OCI-LY1 (cell line): Measurements from ENCODE around the gene MEFV.

Source experiments
- H2AFZ ChIP-seq: fragments of 200-600 bp; sonication (generic), shearing (Covaris generic); 2 replicates; pipeline ENCODE4 v1.6.0; 2014; ENCODE audit warnings: antibody characterized with exemption, mild to moderate bottlenecking, low read length
- H3F3A ChIP-seq: fragments of 200-600 bp; sonication (generic), shearing (Covaris generic); 2 replicates; pipeline ENCODE4 v1.6.0; 2014; ENCODE audit warnings: mild to moderate bottlenecking, antibody characterized with exemption, low read length, moderate library complexity; ENCODE audit not compliant: insufficient read depth
- H3K27ac ChIP-seq: fragments of 200-600 bp; sonication (generic); 2 replicates; pipeline ENCODE4 v1.5.1; 2014; ENCODE audit warnings: low read length, mixed run types, mild to moderate bottlenecking, low read depth; ENCODE audit not compliant: poor library complexity, severe bottlenecking
- H3K27me3 ChIP-seq: fragments of 200-600 bp; sonication (generic); 2 replicates; pipeline ENCODE4 v1.6.0; 2014; ENCODE audit warnings: antibody characterized with exemption, mild to moderate bottlenecking, low read length, moderate library complexity; ENCODE audit not compliant: insufficient read depth
- H3K36me3 ChIP-seq: fragments of 200-600 bp; sonication (generic); 2 replicates; pipeline ENCODE4 v1.6.1; 2014; ENCODE audit warnings: mild to moderate bottlenecking, antibody characterized with exemption, low read length, moderate library complexity, mixed read lengths; ENCODE audit not compliant: insufficient read depth
- H3K4me1 ChIP-seq: fragments of 200-600 bp; sonication (generic); 2 replicates; pipeline ENCODE4 v1.5.1; 2014; ENCODE audit warnings: mild to moderate bottlenecking, low read length, moderate library complexity; ENCODE audit not compliant: insufficient read depth, severe bottlenecking
- H3K4me2 ChIP-seq: fragments of 200-600 bp; sonication (generic), shearing (Covaris generic); 2 replicates; pipeline ENCODE4 v1.6.1; 2014; ENCODE audit warnings: low read length
- H3K4me3 ChIP-seq: fragments of 200-600 bp; sonication (generic); 2 replicates; pipeline ENCODE4 v1.5.1; 2014; ENCODE audit warnings: low read length, low read depth, mild to moderate bottlenecking, mixed read lengths; ENCODE audit not compliant: poor library complexity, severe bottlenecking
- H3K79me2 ChIP-seq: fragments of 200-600 bp; shearing (Covaris generic); 2 replicates; pipeline ENCODE4 v1.6.1; 2016; ENCODE audit warnings: mixed run types, low read length, mixed read lengths; ENCODE audit not compliant: insufficient read depth
- H3K9ac ChIP-seq: fragments of 200-600 bp; sonication (generic), shearing (Covaris generic); 2 replicates; pipeline ENCODE4 v1.6.1; 2014; ENCODE audit warnings: mild to moderate bottlenecking, low read length, mixed read lengths
- H3K9me2 ChIP-seq: fragments of 200-600 bp; sonication (generic), shearing (Covaris generic); 2 replicates; pipeline ENCODE4 v1.6.1; 2014; ENCODE audit warnings: low read depth, mild to moderate bottlenecking, low read length, mixed read lengths
- H3K9me3 ChIP-seq: fragments of 200-600 bp; shearing (Covaris generic); 2 replicates; pipeline ENCODE4 v1.6.1; 2014; ENCODE audit warnings: low read length, mixed read lengths
- H4K20me1 ChIP-seq: fragments of 200-600 bp; sonication (generic), shearing (Covaris generic); 2 replicates; pipeline ENCODE4 v1.6.0; 2016; ENCODE audit warnings: mild to moderate bottlenecking, low read length; ENCODE audit not compliant: insufficient read depth
- EZH2 ChIP-seq: fragments of 200-600 bp; sonication (generic), shearing (Covaris generic); IDR thresholded peaks from 2 replicates; pipeline ENCODE4 v1.8.0; 2017; ENCODE audit warnings: borderline replicate concordance, mixed run types, mild to moderate bottlenecking, antibody characterized with exemption, low read length, moderate library complexity, mixed read lengths
- TF ChIP-seq, protein P1 (sequence below): fragments of 200-600 bp; sonication (generic), shearing (Covaris generic); IDR thresholded peaks from 2 replicates; pipeline ENCODE4 v1.5.1; 2017; ENCODE audit warnings: mild to moderate bottlenecking, antibody characterized with exemption, low read length, moderate library complexity, mixed read lengths

Gene MEFV

DNA sequence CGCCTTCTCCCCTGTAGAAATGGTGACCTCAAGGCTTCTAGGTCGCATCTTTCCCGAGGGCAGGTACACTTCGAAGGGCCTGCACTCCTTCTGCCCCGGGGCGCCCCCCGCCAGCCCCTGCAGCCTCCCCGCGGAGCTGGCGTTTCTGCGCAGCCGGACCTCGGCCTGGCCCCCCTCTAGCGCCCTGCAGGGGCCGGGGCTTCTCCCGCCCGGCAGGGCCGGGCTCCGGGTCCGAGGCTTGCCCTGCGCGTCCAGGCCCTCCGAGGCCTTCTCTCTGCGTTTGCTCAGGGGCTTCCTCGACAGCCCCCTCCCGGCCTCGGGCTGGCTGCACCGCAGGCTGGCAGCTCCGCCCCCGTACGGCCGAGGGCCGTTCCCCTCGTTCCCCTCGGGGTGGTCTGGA lies 2.1 kb downstream of the MEFV start:
- Histone ChIP-seq H4K20me1 (no peaks in the 10 kb centered on the region), H3K9me3 (no peaks in the 10 kb centered on the region), H3K4me1 (no peaks in the 10 kb centered on the region), H3K79me2 (no peaks in the 10 kb centered on the region), H3K36me3 (no peaks in the 10 kb centered on the region), H3K9me2 (no peaks in the 10 kb centered on the region), H3K27me3 (peaks cover 3% of the 10 kb centered on the region; the same call in 1 of the 2 replicates), H3F3A (no peaks in the 10 kb centered on the region), H2AFZ (no peak overlapping the region), H3K9ac (no peak overlapping the region), H3K4me3 (no peak overlapping the region), H3K27ac (no peak overlapping the region), H3K4me2 (no peak overlapping the region)
- TF ChIP-seq, protein P1, sequence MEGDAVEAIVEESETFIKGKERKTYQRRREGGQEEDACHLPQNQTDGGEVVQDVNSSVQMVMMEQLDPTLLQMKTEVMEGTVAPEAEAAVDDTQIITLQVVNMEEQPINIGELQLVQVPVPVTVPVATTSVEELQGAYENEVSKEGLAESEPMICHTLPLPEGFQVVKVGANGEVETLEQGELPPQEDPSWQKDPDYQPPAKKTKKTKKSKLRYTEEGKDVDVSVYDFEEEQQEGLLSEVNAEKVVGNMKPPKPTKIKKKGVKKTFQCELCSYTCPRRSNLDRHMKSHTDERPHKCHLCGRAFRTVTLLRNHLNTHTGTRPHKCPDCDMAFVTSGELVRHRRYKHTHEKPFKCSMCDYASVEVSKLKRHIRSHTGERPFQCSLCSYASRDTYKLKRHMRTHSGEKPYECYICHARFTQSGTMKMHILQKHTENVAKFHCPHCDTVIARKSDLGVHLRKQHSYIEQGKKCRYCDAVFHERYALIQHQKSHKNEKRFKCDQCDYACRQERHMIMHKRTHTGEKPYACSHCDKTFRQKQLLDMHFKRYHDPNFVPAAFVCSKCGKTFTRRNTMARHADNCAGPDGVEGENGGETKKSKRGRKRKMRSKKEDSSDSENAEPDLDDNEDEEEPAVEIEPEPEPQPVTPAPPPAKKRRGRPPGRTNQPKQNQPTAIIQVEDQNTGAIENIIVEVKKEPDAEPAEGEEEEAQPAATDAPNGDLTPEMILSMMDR, result no peak
- no peak for TF ChIP-seq EZH2

DNA sequence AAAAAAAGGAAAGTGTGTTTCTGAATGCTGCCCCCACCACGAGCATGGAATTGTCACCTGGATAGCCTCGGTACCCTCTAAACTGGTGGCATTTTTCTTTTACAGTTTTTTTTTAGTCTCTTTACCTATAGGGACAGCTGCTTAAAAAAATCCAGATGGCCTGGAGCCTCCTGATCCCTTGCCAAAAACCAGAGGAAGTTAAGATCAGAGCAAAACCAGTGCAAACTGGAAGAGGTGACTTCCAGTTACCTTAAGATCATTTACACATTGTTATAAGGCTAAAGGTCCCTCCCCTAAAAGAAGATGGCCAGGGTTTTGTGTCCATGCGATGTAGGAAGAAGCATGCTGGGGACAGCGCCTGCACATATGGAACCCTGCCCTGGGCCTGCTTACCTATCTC lies 3.5 kb downstream of the MEFV start:
- H3K9me3 ChIP-seq, result no peaks in the 10 kb centered on the region
- TF ChIP-seq EZH2, result no peak
- TF ChIP-seq, protein P1, result no peak
- no peak overlapping the region for H3K27ac ChIP-seq
- H3K36me3 ChIP-seq, result no peaks in the 10 kb centered on the region
- 0 out of 2 replicates have a peak, but pooled peaks cover 3% of the 10 kb centered on the region for H3K27me3 ChIP-seq
- no peak overlapping the region for H3K4me3 ChIP-seq
- H3K9me2 ChIP-seq, result no peaks in the 10 kb centered on the region
- H3F3A ChIP-seq, result no peaks in the 10 kb centered on the region
- no peak overlapping the region for H3K9ac ChIP-seq
- H3K79me2 ChIP-seq, result no peaks in the 10 kb centered on the region
- H3K4me2 ChIP-seq, result no peak overlapping the region
- H3K4me1 ChIP-seq, result no peaks in the 10 kb centered on the region
- H4K20me1 ChIP-seq, result no peaks in the 10 kb centered on the region
- no peak overlapping the region for H2AFZ ChIP-seq

DNA sequence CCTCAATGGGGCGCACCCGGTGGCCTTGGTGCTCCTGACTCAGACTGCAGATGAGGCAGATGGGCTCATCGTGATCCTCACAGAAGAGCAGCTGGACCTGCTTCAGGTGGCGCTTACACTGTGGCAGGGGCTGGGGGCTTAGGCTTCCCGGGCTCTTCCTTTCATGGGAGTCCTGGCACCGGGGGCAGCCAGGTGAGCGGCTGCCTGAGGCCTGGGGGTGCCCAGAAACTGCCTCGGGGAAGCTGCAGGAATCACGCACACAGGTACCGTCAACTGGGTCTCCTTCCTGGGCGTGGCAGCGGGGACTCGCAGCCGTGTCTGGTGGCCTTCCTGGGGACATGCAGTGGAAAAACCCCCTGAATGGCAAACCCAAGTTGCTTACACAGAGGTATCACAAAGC lies 7.0 kb downstream of the MEFV start:
- Histone ChIP-seq H3K4me3 (no peak overlapping the region), H3K4me2 (no peak overlapping the region), H2AFZ (no peak overlapping the region), H3K36me3 (no peaks in the 10 kb centered on the region), H3F3A (no peaks in the 10 kb centered on the region), H3K9me2 (no peaks in the 10 kb centered on the region), H3K27me3 (no peaks in the 10 kb centered on the region; the same call in 1 of the 2 replicates), H4K20me1 (no peaks in the 10 kb centered on the region), H3K79me2 (no peaks in the 10 kb centered on the region), H3K27ac (no peak overlapping the region), H3K9ac (no peak overlapping the region), H3K4me1 (no peaks in the 10 kb centered on the region), H3K9me3 (no peaks in the 10 kb centered on the region)
- no peak for TF ChIP-seq EZH2

DNA sequence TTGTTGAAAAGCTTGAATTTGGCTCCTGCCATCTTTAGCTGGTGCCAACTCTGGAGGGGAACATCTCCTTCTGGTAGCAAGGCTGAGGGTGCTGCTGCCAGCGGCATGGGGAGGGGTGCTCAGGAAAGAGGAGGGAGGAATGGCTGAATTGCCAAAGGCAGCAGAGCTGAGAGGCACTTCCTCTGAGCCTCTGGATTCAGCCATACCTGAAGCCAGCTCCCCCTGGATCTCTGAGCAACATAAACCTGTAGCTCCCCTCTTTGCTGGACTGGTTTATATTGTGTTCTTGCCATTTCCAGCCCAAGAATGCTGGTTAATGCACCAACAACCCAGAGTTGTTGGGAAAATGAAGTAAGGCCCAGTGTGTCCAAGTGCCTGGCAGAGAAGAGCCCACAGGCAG lies 7.4 kb downstream of the MEFV start:
- H3K9me3 ChIP-seq, result no peaks in the 10 kb centered on the region
- H3F3A ChIP-seq, result no peaks in the 10 kb centered on the region
- TF ChIP-seq, protein P1, result no peak
- TF ChIP-seq EZH2, result no peak
- H3K79me2 ChIP-seq, result no peaks in the 10 kb centered on the region
- no peaks in the 10 kb centered on the region for H4K20me1 ChIP-seq
- no peak overlapping the region for H3K4me3 ChIP-seq
- H3K27me3 ChIP-seq, result no peaks in the 10 kb centered on the region; the same call in 1 of the 2 replicates
- H2AFZ ChIP-seq, result no peak overlapping the region
- no peaks in the 10 kb centered on the region for H3K9me2 ChIP-seq
- H3K27ac ChIP-seq, result no peak overlapping the region
- no peaks in the 10 kb centered on the region for H3K36me3 ChIP-seq
- no peaks in the 10 kb centered on the region for H3K4me1 ChIP-seq
- no peak overlapping the region for H3K9ac ChIP-seq
- no peak overlapping the region for H3K4me2 ChIP-seq
